PFSK-1 (cell line): Measurements from ENCODE around the gene FOXN3.

Experiments
- FOXP2 ChIP-seq: optimal IDR thresholded peaks from 2 replicates; pipeline ENCODE3; 2011; ENCODE audit warnings: borderline replicate concordance, control low read depth, inconsistent platforms; ENCODE audit not compliant: insufficient read depth; ENCODE audit errors: extremely low read length, extremely low read depth
- POLR2AphosphoS5 ChIP-seq: IDR thresholded peaks from 2 replicates; pipeline ENCODE4 v1.6.1; 2012; ENCODE audit warnings: low read depth, mild to moderate bottlenecking, control low read depth, low read length, moderate library complexity
- SIN3A ChIP-seq: IDR thresholded peaks from 2 replicates; pipeline ENCODE4 v1.6.1; 2012; ENCODE audit warnings: mild to moderate bottlenecking, low read length, moderate library complexity, borderline replicate concordance; ENCODE audit not compliant: insufficient read depth
- TAF1 ChIP-seq: IDR thresholded peaks from 2 replicates; pipeline ENCODE4 v1.6.1; 2012; ENCODE audit warnings: low read length, control low read depth, borderline replicate concordance; ENCODE audit not compliant: insufficient read depth
- TF ChIP-seq, protein P1 (sequence below), 2 experiments: IDR thresholded peaks; 2 replicates each; pipeline versions ENCODE4 v1.6.1 to v1.8.0; 2011 to 2012; ENCODE audit warnings: low read depth in 2 of 2, low read length in 2 of 2, control low read depth in 1 of 2, inconsistent platforms in 1 of 2, mild to moderate bottlenecking in 1 of 2, moderate library complexity in 1 of 2; ENCODE audit not compliant: insufficient read depth in 1 of 2

The FOXN3 gene

GRCh38 chr14:89243741-89244140 lies 173.3 kb downstream of the FOXN3 start:
- TF ChIP-seq, protein P1, sequence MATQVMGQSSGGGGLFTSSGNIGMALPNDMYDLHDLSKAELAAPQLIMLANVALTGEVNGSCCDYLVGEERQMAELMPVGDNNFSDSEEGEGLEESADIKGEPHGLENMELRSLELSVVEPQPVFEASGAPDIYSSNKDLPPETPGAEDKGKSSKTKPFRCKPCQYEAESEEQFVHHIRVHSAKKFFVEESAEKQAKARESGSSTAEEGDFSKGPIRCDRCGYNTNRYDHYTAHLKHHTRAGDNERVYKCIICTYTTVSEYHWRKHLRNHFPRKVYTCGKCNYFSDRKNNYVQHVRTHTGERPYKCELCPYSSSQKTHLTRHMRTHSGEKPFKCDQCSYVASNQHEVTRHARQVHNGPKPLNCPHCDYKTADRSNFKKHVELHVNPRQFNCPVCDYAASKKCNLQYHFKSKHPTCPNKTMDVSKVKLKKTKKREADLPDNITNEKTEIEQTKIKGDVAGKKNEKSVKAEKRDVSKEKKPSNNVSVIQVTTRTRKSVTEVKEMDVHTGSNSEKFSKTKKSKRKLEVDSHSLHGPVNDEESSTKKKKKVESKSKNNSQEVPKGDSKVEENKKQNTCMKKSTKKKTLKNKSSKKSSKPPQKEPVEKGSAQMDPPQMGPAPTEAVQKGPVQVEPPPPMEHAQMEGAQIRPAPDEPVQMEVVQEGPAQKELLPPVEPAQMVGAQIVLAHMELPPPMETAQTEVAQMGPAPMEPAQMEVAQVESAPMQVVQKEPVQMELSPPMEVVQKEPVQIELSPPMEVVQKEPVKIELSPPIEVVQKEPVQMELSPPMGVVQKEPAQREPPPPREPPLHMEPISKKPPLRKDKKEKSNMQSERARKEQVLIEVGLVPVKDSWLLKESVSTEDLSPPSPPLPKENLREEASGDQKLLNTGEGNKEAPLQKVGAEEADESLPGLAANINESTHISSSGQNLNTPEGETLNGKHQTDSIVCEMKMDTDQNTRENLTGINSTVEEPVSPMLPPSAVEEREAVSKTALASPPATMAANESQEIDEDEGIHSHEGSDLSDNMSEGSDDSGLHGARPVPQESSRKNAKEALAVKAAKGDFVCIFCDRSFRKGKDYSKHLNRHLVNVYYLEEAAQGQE (IDR thresholded peaks at IDR 0.05; ENCODE audit: insufficient read depth in 1 of 2, low read depth in 2 of 2, low read length in 2 of 2), result no peak
- no peak for TF ChIP-seq TAF1
- no peak for TF ChIP-seq SIN3A
- TF ChIP-seq POLR2AphosphoS5, result no peak
- TF ChIP-seq FOXP2, result no peak

- TF ChIP-seq TAF1 (no peak), FOXP2 (no peak)
- TF ChIP-seq, protein P1 (IDR thresholded peaks at IDR 0.05; ENCODE audit: insufficient read depth in 1 of 2, low read depth in 2 of 2, low read length in 2 of 2), result no peak
These were observed 173.7 kb downstream of the FOXN3 start for GRCh38 chr14:89243286-89243685.

DNA sequence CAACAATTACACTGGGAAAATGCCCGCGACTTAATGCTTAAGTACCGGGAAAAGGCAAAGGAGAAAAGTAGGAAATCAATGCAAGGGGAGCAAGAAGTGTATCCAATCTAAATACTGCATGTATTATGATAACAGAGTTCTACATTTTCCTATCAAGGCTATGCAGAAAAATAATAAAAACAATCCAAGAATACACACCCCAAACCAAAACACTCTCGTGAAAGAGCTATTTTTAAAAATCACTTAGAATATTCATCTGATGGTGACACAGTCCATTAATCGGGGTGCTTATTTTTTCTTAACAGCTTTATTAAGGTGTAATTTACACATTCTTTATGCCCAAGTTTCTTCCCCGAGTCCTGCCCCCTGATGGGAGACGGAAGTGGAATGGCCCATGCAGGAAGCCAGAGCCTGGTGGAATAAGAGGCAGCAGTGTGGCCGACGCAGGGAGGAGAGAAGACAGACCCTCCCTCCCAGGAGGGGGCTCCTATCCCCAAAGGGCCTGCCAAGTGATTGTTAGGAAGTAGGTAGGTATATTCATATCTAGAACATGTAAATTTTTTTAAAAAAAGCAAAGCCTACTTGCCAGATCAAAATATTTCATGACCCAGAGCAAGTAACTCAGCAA lies 174.3 kb downstream of the FOXN3 start:
- TF ChIP-seq TAF1 (no peak), FOXP2 (no peak), POLR2AphosphoS5 (no peak), SIN3A (no peak)
- TF ChIP-seq, protein P1 (IDR thresholded peaks at IDR 0.05; ENCODE audit: insufficient read depth in 1 of 2, low read depth in 2 of 2, low read length in 2 of 2), result no peak

DNA sequence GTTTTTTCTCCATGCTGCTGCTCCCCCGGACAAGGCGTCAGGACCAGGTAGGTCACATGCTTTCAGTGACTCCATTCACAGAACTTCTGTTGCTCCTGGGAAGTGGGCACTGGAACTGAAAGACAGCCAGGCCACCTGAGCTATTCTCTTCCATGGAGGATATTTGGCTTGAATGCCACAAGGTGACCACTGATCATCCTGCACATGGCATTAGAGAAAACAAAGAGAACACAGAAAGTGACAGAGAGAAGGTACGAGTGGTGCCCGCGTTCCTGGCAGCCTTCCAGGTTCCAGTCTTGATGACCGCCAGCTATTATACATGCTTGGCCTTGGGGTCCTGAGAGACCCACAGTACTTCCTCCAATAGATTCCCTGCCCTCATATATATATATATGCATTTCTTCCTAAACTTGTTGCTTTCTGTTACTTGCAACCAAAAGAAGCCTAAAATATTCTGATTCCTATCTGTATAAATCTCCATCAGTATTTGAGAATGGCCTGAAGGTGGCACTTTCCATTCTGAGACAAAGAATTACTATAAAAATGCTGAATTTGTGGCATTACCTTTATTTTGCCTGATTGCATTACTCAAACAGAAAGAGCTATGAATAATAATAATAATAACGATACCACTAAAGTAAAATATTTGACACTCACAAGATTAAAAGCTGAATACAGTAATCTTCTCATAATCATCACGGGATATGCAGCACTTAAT lies 174.9 kb downstream of the FOXN3 start:
- TF ChIP-seq POLR2AphosphoS5, result no peak
- TF ChIP-seq SIN3A, result no peak

DNA sequence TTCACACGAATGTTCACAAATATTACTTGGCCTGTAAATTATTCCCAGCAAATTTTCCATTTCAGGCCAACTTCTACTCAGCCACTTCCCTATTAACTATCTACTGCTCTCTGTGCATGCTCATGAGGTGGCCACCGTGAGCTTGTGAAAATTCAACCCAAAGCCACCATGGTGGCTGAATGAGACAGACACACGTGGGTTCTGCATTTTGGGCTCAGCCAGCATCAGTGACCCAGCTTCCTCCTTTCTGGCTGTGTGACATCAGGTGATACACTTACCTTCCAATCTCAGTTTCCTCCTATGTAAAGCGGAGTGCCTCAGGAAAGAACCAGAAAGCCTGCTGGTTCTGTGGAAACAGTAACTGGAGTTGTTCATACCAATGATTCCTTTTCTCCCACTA lies 175.8 kb downstream of the FOXN3 start:
- TF ChIP-seq TAF1 (no peak), FOXP2 (no peak), POLR2AphosphoS5 (no peak), SIN3A (no peak)
- TF ChIP-seq, protein P1 (IDR thresholded peaks at IDR 0.05; ENCODE audit: insufficient read depth in 1 of 2, low read depth in 2 of 2, low read length in 2 of 2), result no peak
